DMS53 (cell line): ENCODE data around the gene ATP2B2.

Experiments used
- DNase-seq: peaks from one replicate; lab custom pipeline; 2025; lab: John Stamatoyannopoulos, UW

The ATP2B2 gene

GRCh38 chr3:10361375-10361774 lies 144.0 kb downstream of the ATP2B2 start:
- DNase-seq, result peak; percentile 75

- DNase-seq, result no peak
Measured at GRCh38 chr3:10360478-10360877, 144.9 kb downstream of the ATP2B2 start.

GRCh38 chr3:10359761-10360161 lies 145.6 kb downstream of the ATP2B2 start:
- DNase-seq, result no peak

GRCh38 chr3:10358309-10358980 lies 146.9 kb downstream of the ATP2B2 start:
- DNase-seq, result no peak

- no peak for DNase-seq
Measured at GRCh38 chr3:10357592-10358308, 147.6 kb downstream of the ATP2B2 start.

- no peak for DNase-seq
Measured at GRCh38 chr3:10357095-10357494, 148.3 kb downstream of the ATP2B2 start.

GRCh38 chr3:10356461-10356981 lies 148.9 kb downstream of the ATP2B2 start:
- DNase-seq, result no peak

- DNase-seq, result no peak
Measured at GRCh38 chr3:10354361-10355015, 150.9 kb downstream of the ATP2B2 start.

GRCh38 chr3:10353661-10354360 lies 151.6 kb downstream of the ATP2B2 start:
- no peak for DNase-seq

- DNase-seq, result no peak
Measured at GRCh38 chr3:10353160-10353559, 152.2 kb downstream of the ATP2B2 start.

GRCh38 chr3:10352146-10352911 lies 153.1 kb downstream of the ATP2B2 start:
- no peak for DNase-seq

GRCh38 chr3:10351013-10351735 lies 154.2 kb downstream of the ATP2B2 start:
- no peak for DNase-seq

GRCh38 chr3:10350324-10350985 lies 154.9 kb downstream of the ATP2B2 start:
- no peak for DNase-seq

GRCh38 chr3:10349801-10350200 lies 155.6 kb downstream of the ATP2B2 start:
- no peak for DNase-seq

GRCh38 chr3:10348404-10348721 lies 157.0 kb downstream of the ATP2B2 start:
- DNase-seq, result no peak

- DNase-seq, result no peak
Measured at GRCh38 chr3:10347648-10348403, 157.6 kb downstream of the ATP2B2 start.

- DNase-seq, result no peak
Measured at GRCh38 chr3:10345911-10346310, 159.5 kb downstream of the ATP2B2 start.

GRCh38 chr3:10344944-10345575 lies 160.3 kb downstream of the ATP2B2 start:
- DNase-seq, result no peak
